Pancreas (tissue), 10 donors: ENCODE measurements around the gene TNFSF10. TPM values are rescaled to one million over a fixed set of nuclear protein-coding genes. Genes with fewer than 3 reads are reported as not detected.

Experiments used
- ATAC-seq, 4 donors: fragments of 200-7000 bp; cut with Tn5 transposase; one replicate each; pipeline versions ENCODE4 v1.8.0 to v1.9.1; 2020; ENCODE audit warnings: mild to moderate bottlenecking in 4 of 4, moderate library complexity in 4 of 4
- DNase-seq, 6 donors: peaks; one replicate each; pipeline ENCODE4 v3.0.0-alpha.2; 2020
- FAIRE-seq: peaks from 2 replicates; lab custom pipeline; 2012; peaks lifted over from hg19 to GRCh38; lab: Jason Lieb, UNC
- H3K27ac ChIP-seq, 4 donors: fragments of 200-600 bp; sonication (generic); 1 replicate in 3 of 4; 2 replicates in 1 of 4; pipeline versions ENCODE4 v1.5.0 to v1.8.0; 2020
- H3K27me3 ChIP-seq, 4 donors: fragments of 200-600 bp; one replicate each; pipeline ENCODE4 v1.8.0; 2021
- H3K36me3 ChIP-seq, 3 donors: fragments of 200-600 bp; sonication (generic) in 1 of 3; one replicate each; pipeline versions ENCODE4 v1.5.0 to v1.8.0; 2020 to 2021
- H3K4me1 ChIP-seq, 3 donors: fragments of 200-600 bp; one replicate each; pipeline ENCODE4 v1.8.0; 2021
- H3K4me3 ChIP-seq, 4 donors: fragments of 200-600 bp; sonication (generic) in 2 of 4; one replicate each; pipeline versions ENCODE4 v1.5.0 to v1.8.0; 2020 to 2021
- H3K9me3 ChIP-seq, 4 donors: fragments of 200-600 bp; one replicate each; pipeline ENCODE4 v1.8.0; 2021
- WGBS, 2 donors: extraction: QIAGEN DNeasy Blood & Tissue Kit; methylation state at CpG; one replicate each; pipeline ENCODE4 v1.1.7; 2013; 5-methylcytosine and 5-hydroxymethylcytosine counted together
- intact Hi-C, 3 donors: fragments of 100-400 bp; cut with DNase I; formaldehyde crosslinking; loops; one replicate each; pipeline versions ENCODE4 v1.11.1 to v1.14.2; 2022
- polyA plus RNA-seq, 2 donors: library from polyadenylated mRNA; stranded (reverse); fragments of 200-250 nt; gene quantifications; one replicate each; pipeline ENCODE4 v1.2.3, GENCODE V29; 2013
- total RNA-seq, 6 donors: library from RNA; stranded (reverse); fragmentation: NEBNext Ultra II Directional in 4 of 6; extraction: Animal tissue kit (Norgen Biotek cat#: 25700) in 4 of 6; gene quantifications; one replicate each; pipeline versions ENCODE4 v1.2.1 to v1.2.4, GENCODE V29; 2021 to 2023
- TF ChIP-seq, protein P1 (sequence below), 4 donors: fragments of 200-600 bp; sonication (generic) in 3 of 4; IDR thresholded peaks; one replicate each; pipeline versions ENCODE4 v1.5.0 to v1.8.0; 2021; ENCODE audit warnings: antibody characterized with exemption in 4 of 4
- donor health status: healthy with polysubstance abuse.
- donor health status: DM: no; HTN: no; CAD: no; lungs with moderate emphysema.
- donor health status: DM: no; HTN: no; CAD: no.
- donor health status: control.
- donor health status: control.
- donor health status: Bipolar disorder and iron deficiency.
- donor health status: DM: yes; HTN: yes; CAD: no.
- donor health status: DM: no; HTN: no; CAD: no.
- donor health status: DM: no; HTN: no; CAD: no.
- donor health status: DM: yes; HTN: yes; CAD: no.

TNFSF10 gene
- total and polyA plus RNA-seq, 8 donors: 2.6 to 46.4 (median 15.5) TPM

DNA sequence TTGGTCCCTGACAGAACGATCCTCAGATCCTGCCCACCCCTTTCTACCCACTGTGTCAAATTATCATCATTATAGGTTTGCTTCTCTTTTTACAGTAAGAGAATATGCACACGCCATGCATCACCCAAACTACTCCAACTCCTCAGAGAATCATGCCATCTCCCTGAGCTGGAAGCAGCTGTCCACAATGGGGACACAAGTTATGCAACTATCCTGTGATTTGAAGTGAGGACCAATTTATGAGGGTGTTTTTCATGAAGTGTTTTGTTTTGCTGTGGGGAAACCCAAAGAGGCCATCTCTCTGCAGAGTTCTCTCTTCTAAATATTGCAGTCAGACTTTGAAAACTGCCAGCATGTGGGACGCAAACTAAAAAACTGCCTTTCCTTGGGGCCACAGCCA, 35.8 kb upstream of the TNFSF10 start:
- TF ChIP-seq, protein P1, sequence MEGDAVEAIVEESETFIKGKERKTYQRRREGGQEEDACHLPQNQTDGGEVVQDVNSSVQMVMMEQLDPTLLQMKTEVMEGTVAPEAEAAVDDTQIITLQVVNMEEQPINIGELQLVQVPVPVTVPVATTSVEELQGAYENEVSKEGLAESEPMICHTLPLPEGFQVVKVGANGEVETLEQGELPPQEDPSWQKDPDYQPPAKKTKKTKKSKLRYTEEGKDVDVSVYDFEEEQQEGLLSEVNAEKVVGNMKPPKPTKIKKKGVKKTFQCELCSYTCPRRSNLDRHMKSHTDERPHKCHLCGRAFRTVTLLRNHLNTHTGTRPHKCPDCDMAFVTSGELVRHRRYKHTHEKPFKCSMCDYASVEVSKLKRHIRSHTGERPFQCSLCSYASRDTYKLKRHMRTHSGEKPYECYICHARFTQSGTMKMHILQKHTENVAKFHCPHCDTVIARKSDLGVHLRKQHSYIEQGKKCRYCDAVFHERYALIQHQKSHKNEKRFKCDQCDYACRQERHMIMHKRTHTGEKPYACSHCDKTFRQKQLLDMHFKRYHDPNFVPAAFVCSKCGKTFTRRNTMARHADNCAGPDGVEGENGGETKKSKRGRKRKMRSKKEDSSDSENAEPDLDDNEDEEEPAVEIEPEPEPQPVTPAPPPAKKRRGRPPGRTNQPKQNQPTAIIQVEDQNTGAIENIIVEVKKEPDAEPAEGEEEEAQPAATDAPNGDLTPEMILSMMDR (IDR thresholded peaks at IDR 0.05): no peak
- intact Hi-C loops: no loop called here
- peaks cover 7 to 25% (median 11%) of the 10 kb centered on the region in 3 donors for H3K4me1 ChIP-seq
- H3K36me3 ChIP-seq: no peaks in the 10 kb centered on the region
- no peak for DNase-seq
- H3K27ac ChIP-seq: no peak overlapping the region
- H3K9me3 ChIP-seq: no peaks in the 10 kb centered on the region
- no peak for ATAC-seq
- no peaks in the 10 kb centered on the region for H3K27me3 ChIP-seq
- 93 to 95% methylated on average over 3 of the region's 3 CpGs for WGBS, 2 donors
- H3K4me3 ChIP-seq: no peak overlapping the region
- FAIRE-seq: no peak

DNA sequence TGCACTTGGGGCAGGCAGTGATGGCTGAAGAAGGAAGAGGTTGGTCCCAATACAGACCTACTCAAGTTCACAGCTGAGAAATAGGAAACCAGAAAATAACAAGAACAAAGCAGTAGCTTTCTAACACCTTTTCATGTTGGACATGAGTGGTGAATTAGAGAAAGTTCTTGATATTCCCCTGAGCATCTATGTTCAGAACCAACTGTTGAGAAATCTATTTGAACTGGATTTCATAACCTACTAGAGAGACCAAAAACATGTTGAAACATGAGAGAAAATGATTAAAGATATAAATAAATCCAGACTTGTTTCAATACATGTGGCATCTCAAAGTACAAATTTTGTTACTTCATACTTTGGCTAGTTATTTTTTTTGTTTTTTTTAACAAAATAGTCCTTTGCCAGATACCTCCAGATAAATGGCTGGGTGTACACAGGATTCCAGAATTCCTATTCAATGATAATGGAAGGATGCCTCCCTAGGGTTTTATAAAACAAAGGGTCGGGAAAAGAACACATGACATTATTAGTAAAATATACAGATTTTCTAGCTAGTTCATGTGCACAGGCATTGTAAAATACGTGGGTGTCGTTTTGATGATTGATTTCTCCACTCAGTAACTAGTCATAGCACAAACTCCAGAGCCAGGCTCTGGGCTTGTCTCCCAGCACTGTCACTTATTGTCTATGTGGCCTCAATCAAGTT, 34.4 kb upstream of the TNFSF10 start:
- Histone ChIP-seq H3K27ac (no peak overlapping the region), H3K27me3 (no peaks in the 10 kb centered on the region), H3K4me3 (no peak overlapping the region), H3K9me3 (no peaks in the 10 kb centered on the region), H3K36me3 (no peaks in the 10 kb centered on the region), H3K4me1 (peaks cover 3 to 18% (median 11%) of the 10 kb centered on the region in 3 donors)
- TF ChIP-seq, protein P1 (IDR thresholded peaks at IDR 0.05): no peak
- peak in 2 of 4 donors; percentile 17 to 26 for ATAC-seq
- intact Hi-C loops: no loop called here
- FAIRE-seq: no peak
- WGBS, 2 donors: 32 to 48% methylated on average over 3 of the region's 3 CpGs
- DNase-seq: no peak

DNA sequence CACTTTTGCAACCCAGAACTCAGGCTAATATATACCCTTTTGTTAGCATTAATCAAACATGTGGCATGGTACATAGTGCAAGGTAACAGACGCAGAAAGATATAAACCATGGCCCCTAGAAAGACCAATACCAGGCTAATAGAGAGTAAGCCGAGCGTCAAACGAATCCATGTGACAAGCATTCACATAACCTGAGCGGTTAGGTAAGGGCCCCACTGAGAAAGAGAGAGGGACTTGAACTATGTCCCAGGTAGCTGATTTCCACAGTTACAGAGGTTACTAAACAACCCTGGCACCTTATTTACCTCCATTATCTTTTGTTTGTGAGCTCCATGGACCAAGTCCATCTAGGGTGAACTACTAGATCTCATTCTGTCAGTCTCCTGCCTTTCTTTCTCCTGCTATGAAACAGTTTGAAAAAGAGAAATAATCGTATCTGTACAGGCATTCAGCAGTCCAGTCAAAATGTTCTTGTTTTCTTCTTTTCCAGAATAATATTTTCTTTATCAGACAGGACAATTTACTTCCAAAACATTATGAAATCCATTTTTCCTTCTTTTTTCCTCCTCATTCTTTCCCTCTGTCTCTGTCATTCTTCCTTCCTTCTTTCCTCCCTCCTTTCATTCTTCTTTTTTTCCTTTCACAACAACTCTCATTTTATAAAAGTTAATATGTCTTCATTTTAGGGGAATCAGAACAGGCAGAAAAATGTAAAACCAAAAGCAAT, 30.5 kb upstream of the TNFSF10 start:
- no peak for FAIRE-seq
- 59 to 61% methylated on average over 6 of the region's 6 CpGs for WGBS, 2 donors
- ATAC-seq: peak; percentile 40 to 76 (median 60)

DNA sequence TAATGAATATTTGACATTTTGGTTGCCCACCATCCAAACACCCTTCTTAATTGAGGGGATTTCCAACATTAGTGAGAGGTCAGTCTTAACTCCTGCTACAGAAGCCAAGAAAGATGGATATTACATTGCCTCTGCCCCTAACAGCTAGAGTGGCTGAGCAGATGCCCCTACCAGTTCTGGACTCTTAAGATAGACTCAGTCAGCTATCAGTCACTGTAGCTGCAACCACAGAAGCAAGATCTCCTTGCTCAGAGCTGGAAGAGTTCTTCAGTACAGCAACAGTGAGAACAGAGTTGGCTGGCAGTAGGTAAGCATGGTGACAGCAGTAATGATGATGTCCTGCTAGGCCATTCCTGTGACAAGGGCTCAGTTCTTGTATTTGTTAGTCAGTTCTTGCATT, 29.4 kb upstream of the TNFSF10 start:
- ATAC-seq (no peak), FAIRE-seq (no peak), DNase-seq (no peak)
- no peak overlapping the region for H3K4me3 ChIP-seq
- H3K27ac ChIP-seq: no peak overlapping the region
- peaks cover 3 to 11% (median 11%) of the 10 kb centered on the region in 3 donors for H3K4me1 ChIP-seq
- H3K36me3 ChIP-seq: no peaks in the 10 kb centered on the region
- TF ChIP-seq, protein P1 (IDR thresholded peaks at IDR 0.05): no peak
- intact Hi-C loops: no loop called here
- H3K27me3 ChIP-seq: no peaks in the 10 kb centered on the region
- no peaks in the 10 kb centered on the region for H3K9me3 ChIP-seq

More for the DNA sequence above, 30.5 kb upstream of the TNFSF10 start:
- Histone ChIP-seq H3K4me1 (peaks cover 3 to 11% (median 10%) of the 10 kb centered on the region in 3 donors), H3K9me3 (no peaks in the 10 kb centered on the region), H3K4me3 (no peak overlapping the region), H3K36me3 (no peaks in the 10 kb centered on the region), H3K27me3 (no peaks in the 10 kb centered on the region), H3K27ac (no peak overlapping the region)
- intact Hi-C loops: no loop called here
- TF ChIP-seq, protein P1 (IDR thresholded peaks at IDR 0.05): no peak
- DNase-seq: no peak

DNA sequence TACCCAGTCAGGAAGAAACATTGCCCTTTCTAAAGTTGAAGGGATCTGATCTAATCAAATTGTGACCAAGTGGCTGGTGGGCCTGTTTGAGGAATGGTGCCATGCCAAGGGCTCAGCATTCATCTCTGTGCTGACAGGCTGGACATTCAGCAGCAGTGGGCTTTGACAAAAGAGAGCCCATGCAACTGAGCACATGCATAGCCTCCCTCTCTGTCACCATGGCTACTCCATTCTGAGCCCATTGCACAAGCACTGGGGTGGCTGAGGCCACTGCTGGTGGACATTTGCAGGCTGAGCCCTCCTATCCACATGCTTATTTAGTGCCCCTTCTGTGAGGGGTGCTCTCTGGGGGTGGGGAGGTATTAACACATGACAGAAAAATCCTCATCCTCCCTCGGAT, 28.6 kb upstream of the TNFSF10 start:
- DNase-seq: no peak
- intact Hi-C loops: no loop called here
- FAIRE-seq: no peak
- WGBS, 2 donors: 95 to 96% methylated on average over 1 of the region's 1 CpG
- ATAC-seq: no peak
- peaks cover 3 to 11% (median 11%) of the 10 kb centered on the region in 3 donors for H3K4me1 ChIP-seq
- no peak overlapping the region for H3K4me3 ChIP-seq
- H3K27me3 ChIP-seq: no peaks in the 10 kb centered on the region
- H3K9me3 ChIP-seq: no peaks in the 10 kb centered on the region
- no peaks in the 10 kb centered on the region for H3K36me3 ChIP-seq
- no peak overlapping the region for H3K27ac ChIP-seq
- TF ChIP-seq, protein P1 (IDR thresholded peaks at IDR 0.05): no peak
